ENCODE results near the gene PATE2.

DNA sequence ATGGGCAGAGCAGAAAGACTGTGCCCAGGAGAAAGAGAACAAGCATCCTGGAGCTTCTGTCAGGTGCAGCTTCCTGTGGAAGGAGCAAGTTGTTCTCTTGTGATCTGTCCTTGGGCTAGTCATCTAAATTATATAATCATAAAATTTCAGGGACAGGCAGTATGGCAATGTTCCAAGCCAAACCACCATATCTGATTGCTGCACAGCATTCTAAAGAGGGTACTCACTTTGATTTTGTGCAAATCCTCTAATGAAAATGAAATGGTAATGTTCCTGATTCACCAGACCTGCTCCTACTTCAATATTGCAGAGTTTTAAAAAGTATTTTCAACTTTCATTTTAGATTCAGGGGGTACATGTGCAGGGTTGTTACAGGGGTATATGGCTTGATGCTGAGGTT is at the start of gene PATE2:
- TF ChIP-seq CTCF (IDR thresholded peaks at IDR 0.05) (no peak), POLR2A (IDR thresholded peaks at IDR 0.05) (no peak), POLR2AphosphoS5 (IDR thresholded peaks at IDR 0.05) (no peak)

Data from suprapubic skin (tissue), 4 donors.